GM19099 (cell line): ENCODE measurements around the gene CLDN3.

Experiments used
- POLR2A ChIP-seq: IDR thresholded peaks from 3 replicates; pipeline ENCODE4 v1.6.1; 2011; ENCODE audit warnings: low read depth; ENCODE audit not compliant: insufficient read length; ENCODE audit errors: extremely low read depth

Gene CLDN3, protein sequence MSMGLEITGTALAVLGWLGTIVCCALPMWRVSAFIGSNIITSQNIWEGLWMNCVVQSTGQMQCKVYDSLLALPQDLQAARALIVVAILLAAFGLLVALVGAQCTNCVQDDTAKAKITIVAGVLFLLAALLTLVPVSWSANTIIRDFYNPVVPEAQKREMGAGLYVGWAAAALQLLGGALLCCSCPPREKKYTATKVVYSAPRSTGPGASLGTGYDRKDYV

DNA sequence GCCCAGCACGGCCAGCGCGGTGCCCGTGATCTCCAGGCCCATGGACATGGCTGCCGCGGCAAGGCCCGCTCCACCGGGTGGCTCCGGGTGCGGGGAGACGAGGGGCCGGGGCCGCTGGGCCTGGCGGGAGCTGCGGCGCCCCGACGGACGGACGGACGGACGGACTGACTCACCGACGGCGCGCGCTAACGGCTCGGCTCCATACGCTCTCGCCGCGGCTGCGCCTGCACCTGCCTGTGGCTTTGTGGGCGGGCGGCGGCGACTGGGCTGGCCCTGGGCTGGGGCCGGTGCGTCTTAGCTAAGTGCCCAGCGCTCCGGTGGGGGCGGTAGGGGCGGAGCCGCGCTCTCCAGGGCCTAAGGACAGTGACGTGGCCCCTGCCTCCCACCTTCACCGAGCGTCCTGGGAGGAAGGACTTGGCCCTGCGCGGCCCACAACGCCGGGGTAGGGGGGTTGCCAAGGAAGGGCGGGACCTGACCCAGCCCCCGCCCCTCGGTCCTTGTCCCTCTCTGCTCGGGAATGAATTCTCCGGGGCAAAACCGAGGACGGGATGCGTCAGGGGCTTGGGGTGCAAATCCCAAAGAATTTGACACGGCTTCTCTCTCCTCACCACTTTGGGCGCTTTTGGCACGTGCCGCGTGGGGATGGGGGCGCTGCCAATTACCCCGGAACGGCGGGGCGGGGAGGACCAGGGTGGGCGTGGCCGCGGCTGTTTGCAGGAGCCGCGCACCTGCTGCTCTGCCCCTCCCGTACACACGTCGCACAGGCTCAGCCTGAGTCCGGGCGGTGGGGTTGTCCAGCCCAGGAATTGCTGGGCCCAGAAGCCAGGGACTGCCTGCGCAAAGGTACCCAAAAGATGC, at the start of gene CLDN3:
Gene CLDN3, minus strand, starts transcription at position 269 of the 858 bp plus-strand sequence. Its CDS starts 221 bp downstream, at position 48.
- no peak for TF ChIP-seq POLR2A

DNA sequence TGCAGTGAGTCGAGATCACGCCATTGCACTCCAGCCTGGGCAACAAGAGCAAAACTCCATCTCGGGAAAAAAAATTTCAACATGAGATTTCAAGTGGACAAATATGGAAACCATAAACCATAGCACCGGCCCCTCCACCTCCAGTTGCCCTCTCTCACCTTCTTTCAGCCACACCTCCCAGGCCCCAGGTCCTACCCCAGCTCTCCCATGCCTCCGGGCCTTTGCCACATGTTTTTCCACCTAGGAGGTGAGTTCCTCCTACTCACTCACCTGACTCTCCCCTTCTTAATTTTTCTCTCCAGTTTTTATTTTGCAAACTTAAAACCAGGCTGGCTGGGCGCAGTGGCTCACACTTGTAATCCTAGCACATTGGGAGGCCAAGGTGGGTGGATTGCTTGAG, 47.1 kb upstream of the CLDN3 start:
- TF ChIP-seq POLR2A, result no peak

DNA sequence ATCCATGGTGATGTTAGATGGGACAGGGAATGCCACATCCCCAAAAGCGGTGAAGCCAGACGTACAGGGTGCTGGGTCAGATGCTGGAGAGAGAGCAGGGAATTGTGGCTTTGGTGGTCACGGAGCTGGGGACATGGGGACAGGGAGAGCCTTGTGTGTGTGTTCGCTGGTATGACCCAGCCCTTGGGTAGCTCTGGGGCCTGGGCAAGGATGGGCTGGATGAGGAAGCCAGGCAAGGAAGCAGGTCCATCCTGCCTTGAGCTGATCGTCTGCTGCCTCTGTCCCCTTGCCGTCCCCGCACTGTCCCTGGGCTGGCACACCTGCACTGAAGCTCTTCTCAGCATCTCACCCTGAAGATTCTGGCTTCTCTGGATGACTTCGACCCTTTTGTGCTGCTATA, 45.4 kb upstream of the CLDN3 start:
- no peak for TF ChIP-seq POLR2A

DNA sequence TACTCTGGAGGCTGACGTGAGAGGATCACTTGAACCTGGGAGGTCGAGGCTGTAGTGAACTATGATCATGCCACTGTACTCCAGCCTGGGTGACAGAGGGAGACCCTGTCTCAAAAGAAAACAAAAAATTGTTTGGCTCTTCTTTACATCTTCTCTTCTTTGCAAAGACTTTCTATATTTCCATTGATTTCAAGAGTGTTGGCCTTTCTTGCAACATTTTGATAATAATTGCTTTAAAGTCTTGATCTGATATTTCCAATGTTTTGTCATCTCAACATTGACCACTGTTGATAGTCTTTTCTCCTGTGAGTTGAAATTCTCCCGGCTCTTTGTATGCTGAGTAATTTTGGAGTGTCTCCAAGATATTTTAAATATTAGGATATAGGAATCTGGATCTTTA, 42.9 kb upstream of the CLDN3 start:
- TF ChIP-seq POLR2A, result no peak

DNA sequence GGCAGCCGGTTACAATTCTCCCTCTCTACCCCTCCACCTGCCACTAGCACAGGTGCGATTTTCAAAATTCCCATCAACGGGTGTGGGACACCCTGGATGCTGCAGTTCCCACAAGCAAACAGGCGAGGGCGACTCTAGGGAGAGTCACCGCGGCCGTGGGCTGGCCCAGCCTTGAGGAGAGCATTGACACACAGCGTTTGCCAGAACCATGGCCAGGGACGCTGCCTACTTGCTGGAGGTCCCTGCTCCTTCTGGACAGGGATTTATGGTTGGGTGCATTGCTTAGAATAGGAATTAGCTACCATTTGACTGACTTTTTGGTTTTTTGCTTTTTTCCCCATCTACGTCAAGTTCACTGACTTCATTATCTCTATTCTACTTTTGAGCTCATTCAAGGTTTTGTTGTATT, 41.7 kb upstream of the CLDN3 start:
- no peak for TF ChIP-seq POLR2A

GRCh38 chr7:73810998-73811360, 40.9 kb upstream of the CLDN3 start:
- TF ChIP-seq POLR2A, result no peak

- no peak for TF ChIP-seq POLR2A
Observed at GRCh38 chr7:73809467-73809951, 39.4 kb upstream of the CLDN3 start.

GRCh38 chr7:73802459-73802858, 32.4 kb upstream of the CLDN3 start:
- TF ChIP-seq POLR2A, result no peak

GRCh38 chr7:73801577-73801976, 31.5 kb upstream of the CLDN3 start:
- TF ChIP-seq POLR2A, result no peak

GRCh38 chr7:73799282-73800141, 29.4 kb upstream of the CLDN3 start:
- no peak for TF ChIP-seq POLR2A

DNA sequence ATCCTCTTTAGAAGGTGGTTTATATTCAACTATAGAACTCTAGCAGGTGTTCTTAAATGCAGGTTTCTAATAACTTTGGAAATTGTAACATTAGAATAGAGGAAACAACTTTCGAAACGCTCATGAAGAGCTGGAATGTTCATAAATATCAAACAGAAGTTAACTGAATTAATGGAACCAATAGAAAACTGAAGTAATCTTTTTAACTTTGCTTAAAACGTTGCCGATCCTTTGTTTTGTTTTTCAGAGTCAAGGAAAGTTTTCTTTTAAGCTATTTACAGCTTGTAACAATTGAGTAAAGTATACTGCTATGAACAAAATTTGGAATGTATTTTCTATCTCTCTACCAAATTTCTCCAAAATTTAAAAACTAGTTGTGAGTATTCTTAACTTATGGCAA, 19.0 kb upstream of the CLDN3 start:
- no peak for TF ChIP-seq POLR2A

GRCh38 chr7:73786588-73786987, 16.5 kb upstream of the CLDN3 start:
- no peak for TF ChIP-seq POLR2A

- TF ChIP-seq POLR2A, result no peak
Observed at GRCh38 chr7:73779517-73779916, 9.4 kb upstream of the CLDN3 start.

DNA sequence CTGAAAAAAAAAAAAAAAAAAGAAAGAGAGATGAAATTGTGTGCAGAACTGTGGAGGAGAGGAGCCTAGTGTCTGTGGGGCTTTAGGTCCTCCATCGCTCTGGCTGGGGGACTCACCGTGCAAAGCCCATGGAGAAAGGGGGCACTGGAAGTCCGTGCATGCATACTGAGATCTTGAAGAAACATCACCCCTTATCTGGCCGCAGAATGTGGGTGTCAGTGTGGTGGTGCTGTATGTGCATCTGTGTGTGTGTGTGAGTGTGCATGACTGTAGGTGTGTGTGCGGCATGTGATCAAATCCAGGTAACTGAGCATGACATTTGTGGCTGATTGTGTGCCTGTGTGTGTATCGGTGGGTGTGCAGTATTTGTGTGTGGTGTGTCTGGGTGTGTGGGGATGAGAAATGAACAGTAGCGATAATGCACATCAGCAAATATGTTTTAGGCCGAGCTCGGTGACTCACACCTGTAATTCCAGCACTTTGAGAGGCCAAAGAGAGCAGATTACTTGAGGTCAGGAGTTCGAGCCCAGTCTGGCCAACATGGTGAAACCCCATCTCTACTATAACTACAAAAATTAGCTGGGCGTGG, 8.8 kb upstream of the CLDN3 start:
- no peak for TF ChIP-seq POLR2A

DNA sequence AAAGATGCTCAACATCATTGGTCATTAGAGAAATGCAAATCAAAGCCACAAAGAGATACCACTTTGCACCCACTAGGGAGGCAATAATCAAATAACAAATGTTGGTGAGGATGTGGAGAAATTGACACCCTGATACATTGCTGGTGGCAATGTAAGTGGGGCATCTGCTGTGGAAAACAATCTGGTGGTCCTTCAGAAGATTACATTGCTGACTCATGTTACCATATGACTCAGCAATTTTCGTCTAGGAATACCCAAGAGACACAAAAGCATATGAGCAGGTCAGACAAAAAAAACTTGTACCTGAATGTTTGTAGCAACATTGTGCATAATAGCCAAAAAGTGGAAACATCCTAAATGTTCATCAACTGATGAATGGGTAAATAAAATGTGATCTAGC, 4.9 kb upstream of the CLDN3 start:
- no peak for TF ChIP-seq POLR2A
